Glomerular endothelial cell (primary cell): ENCODE measurements around the gene RNU7-1. TPM values are rescaled to one million over a fixed set of nuclear protein-coding genes. Genes with fewer than 3 reads are reported as not detected.
A peak's percentile ranks its signal among the peaks of the same experiment; 100 is the strongest.

ENCODE experiments used
- DNase-seq: peaks from one replicate; pipeline ENCODE4 v3.0.0-alpha.2; 2011; ENCODE audit warnings: low read depth, low spot score; ENCODE audit errors: extremely low read depth
- total RNA-seq: library from RNA; depleted of rRNA; stranded (reverse); fragments of >200 nt; gene quantifications from 2 replicates; pipeline ENCODE4 v1.2.3, GENCODE V29; 2015

RNU7-1 gene
- total RNA-seq, 1 donor from 2014 or later, result not detected

DNA sequence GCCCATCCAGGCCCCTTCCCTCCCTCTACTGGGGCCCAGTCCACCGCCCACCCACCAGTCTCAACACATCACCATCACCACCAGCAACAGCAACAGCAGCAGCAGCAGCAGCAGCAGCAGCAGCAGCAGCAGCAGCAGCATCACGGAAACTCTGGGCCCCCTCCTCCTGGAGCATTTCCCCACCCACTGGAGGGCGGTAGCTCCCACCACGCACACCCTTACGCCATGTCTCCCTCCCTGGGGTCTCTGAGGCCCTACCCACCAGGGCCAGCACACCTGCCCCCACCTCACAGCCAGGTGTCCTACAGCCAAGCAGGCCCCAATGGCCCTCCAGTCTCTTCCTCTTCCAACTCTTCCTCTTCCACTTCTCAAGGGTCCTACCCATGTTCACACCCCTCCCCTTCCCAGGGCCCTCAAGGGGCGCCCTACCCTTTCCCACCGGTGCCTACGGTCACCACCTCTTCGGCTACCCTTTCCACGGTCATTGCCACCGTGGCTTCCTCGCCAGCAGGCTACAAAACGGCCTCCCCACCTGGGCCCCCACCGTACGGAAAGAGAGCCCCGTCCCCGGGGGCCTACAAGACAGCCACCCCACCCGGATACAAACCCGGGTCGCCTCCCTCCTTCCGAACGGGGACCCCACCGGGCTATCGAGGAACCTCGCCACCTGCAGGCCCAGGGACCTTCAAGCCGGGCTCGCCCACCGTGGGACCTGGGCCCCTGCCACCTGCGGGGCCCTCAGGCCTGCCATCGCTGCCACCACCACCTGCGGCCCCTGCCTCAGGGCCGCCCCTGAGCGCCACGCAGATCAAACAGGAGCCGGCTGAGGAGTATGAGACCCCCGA lies 6.8 kb upstream of the RNU7-1 start:
- no peak for DNase-seq

DNA sequence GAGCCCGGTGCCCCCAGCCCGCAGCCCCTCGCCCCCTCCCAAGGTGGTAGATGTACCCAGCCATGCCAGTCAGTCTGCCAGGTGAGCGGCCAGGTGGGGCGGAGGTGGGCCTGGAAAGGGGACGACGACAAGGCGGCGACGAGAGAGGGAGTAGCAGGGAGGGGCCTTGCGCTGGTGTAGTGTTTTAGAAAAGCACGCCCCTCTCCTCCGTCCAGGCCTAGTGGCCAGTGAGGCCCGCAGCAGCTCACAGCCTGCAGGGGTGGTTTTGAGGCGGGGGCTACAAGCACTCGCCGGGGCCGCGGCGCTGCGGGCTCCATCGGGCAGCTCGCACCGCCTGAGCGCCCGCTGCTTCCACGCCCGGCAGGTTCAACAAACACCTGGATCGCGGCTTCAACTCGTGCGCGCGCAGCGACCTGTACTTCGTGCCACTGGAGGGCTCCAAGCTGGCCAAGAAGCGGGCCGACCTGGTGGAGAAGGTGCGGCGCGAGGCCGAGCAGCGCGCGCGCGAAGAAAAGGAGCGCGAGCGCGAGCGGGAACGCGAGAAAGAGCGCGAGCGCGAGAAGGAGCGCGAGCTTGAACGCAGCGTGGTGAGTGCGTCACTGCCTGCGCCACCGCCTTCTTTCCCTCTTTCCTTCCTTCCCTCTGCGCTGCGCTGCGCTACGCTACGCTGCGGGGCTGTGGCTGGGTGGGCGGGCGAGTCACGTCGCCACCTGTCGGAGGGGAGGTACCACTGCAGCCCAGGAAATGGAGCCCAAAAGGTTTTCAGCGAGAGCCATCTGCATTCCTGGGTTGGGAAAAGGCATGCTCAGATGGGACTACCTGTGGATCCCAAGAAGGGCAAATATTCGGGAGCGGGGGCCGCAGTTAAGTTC lies 5.9 kb upstream of the RNU7-1 start:
- peak; percentile 47 for DNase-seq

DNA sequence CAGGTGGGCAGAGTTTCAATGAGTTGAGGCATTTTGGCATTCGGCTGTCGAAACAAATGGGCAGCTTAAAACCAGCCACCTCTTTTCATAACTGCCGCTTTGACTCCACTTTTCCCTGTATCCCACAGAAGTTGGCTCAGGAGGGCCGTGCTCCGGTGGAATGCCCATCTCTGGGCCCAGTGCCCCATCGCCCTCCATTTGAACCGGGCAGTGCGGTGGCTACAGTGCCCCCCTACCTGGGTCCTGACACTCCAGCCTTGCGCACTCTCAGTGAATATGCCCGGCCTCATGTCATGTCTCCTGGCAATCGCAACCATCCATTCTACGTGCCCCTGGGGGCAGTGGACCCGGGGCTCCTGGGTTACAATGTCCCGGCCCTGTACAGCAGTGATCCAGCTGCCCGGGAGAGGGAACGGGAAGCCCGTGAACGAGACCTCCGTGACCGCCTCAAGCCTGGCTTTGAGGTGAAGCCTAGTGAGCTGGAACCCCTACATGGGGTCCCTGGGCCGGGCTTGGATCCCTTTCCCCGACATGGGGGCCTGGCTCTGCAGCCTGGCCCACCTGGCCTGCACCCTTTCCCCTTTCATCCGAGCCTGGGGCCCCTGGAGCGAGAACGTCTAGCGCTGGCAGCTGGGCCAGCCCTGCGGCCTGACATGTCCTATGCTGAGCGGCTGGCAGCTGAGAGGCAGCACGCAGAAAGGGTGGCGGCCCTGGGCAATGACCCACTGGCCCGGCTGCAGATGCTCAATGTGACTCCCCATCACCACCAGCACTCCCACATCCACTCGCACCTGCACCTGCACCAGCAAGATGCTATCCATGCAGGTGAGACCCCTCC lies 5.0 kb upstream of the RNU7-1 start:
- DNase-seq, result no peak

DNA sequence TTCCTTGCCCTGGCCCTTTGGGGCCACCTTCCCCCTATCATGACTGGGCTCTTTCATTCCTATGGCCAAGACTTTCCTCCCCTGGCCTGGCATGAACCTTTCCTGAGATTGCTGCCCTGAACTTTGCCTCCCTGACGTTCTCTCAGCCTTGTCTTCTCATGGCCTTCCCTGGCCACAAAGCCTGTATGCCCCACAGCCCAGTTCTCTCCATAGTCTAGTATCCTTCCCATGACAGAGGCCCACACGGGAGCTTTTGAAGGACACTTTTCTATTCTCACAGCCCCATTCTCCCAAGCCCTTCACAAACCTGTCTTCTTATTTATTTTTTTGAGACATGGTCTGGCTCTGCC lies 4.5 kb upstream of the RNU7-1 start:
- DNase-seq, result no peak

DNA sequence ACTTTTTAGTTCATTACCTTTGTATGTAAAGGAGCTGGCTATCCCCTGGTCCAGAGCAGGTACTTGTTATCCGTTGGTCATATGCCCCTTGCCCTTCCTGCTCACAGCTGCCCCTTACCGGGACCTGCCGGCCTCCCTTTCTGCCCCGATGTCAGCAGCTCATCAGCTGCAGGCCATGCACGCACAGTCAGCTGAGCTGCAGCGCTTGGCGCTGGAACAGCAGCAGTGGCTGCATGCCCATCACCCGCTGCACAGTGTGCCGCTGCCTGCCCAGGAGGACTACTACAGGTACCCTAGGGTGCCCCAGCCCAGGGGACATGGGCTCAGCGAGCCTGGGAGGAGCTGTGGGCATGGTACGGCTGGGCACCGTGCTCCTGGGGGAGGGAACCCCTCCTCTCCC lies 2.3 kb upstream of the RNU7-1 start:
- DNase-seq, result no peak

DNA sequence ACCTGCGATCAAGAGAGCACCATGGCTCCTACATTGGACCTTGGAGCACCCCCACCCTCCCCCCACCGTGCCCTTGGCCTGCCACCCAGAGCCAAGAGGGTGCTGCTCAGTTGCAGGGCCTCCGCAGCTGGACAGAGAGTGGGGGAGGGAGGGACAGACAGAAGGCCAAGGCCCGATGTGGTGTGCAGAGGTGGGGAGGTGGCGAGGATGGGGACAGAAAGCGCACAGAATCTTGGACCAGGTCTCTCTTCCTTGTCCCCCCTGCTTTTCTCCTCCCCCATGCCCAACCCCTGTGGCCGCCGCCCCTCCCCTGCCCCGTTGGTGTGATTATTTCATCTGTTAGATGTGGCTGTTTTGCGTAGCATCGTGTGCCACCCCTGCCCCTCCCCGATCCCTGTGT lies 1.8 kb upstream of the RNU7-1 start:
- no peak for DNase-seq

DNA sequence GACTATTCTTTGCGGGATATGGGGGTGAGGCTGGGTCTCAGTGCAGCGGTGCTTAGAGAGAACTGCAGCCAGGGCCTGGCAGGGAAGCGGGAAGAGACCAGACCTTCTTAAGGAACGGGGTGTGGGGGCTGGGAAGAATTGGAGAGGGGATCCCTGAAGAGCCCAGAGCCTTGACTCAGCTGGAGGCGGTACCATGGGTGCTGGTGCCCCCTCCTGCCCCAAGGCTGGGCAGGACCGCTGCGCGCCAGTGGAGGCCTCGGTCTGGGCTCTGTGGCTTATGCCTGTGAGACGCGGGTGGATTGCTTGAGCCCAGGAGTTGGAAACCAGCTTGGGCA lies 1.3 kb upstream of the RNU7-1 start:
- DNase-seq, result no peak

DNA sequence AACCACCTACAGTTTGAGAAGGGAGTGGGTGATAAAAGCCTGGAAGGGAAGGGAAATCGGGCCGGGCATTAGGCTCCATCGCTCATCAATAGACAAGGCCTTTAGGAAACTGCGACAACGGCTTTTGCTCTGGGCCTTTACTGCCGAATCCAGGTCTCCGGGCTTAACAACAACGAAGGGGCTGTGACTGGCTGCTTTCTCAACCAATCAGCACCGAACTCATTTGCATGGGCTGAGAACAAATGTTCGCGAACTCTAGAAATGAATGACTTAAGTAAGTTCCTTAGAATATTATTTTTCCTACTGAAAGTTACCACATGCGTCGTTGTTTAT lies 261 bp upstream of the RNU7-1 start:
- DNase-seq, result no peak

DNA sequence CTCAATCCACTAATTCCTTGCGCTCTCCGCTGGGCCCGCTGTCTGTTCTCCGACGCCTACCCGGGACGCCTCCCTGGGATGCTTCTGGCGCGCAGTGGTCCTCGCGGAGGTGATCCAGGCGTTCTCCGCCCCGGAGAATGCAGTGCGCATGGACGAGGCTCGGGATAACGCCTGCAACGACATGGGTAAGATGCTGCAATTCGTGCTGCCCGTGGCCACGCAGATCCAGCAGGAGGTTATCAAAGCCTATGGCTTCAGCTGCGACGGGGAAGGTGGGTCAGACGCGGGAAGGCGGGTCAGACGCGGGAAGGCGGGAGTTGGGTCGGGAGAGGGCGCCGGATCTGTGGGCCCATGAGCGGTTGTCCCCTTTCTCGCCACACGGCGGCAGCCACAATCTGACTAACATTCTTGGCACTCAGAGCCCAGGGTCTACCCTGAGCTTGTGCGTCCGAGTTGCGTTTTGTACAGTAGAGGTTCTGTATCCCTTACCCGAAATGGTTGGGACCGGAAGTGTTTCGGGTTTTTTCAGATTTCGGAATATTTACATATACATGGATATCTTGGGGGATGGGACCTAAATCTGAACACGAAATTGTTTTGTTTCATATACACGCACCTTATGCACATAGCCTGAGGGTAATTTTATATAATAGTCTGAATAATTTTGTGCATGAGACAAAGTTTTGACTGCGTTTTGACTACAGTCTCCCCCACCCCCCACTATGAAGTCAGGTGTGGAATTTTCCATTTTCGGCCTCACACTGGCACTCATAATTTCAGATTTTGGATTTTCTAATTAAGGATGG lies 968 bp downstream of the RNU7-1 start:
- DNase-seq, result peak; percentile 70

DNA sequence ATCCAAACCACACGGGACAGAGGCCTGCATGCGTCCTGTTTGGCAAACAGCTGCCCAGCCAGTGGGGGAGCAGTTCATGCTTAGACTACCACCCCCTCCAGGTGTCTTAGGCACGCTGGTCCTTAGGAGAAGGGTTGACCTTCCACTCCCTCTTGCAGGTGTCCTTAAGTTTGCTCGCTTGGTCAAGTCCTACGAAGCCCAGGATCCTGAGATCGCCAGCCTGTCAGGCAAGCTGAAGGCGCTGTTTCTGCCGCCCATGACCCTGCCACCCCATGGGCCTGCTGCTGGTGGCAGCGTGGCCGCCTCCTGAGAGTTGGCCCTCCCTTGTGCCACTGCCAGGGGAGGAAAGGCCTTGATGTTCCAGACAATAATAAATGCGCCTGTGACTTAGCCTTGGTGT lies 2.0 kb downstream of the RNU7-1 start:
- DNase-seq, result no peak

DNA sequence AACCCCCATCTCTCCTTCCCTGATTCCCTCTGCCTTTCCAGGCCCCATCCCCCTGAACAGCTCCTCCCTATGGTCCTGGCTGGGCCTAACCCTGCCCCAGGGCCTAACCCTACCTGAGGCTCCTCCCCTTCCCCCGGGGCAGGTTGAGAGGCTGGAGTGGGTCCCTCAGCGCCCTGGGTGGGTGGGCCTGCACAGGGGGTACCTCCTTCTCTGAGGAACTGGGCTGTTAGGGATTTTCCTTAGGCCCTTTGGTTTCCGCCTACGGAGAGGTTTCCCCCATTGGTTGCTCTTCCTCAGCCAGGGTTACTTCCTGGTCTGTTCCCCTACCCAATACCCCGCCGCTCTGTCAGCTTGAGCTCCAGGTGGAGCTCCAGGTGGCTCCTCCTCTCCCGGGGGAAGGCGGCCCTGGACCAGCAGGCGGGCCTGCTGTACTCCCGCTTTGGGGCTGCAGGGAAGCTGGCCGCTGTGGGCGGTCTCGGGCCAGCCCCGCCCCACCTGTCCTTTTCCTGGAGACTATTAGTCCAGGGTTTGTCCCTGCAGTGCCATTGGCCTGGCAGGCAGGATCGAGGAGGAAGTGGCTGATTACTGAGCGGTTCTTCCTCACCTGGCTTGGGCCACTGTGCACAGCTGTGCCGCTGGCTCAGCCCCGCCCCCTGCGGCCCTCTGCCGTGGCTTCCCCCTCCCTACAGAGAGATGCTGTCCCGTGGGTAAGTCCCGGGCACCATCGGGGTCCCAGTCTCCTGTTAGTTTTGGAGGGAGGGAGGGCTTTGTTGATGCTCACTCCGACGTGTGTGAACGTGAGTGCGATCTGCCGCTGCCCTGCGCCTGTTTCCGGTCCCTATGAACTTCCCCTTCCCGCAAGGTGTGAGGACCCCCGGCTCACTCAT lies 2.7 kb downstream of the RNU7-1 start:
- no peak for DNase-seq

DNA sequence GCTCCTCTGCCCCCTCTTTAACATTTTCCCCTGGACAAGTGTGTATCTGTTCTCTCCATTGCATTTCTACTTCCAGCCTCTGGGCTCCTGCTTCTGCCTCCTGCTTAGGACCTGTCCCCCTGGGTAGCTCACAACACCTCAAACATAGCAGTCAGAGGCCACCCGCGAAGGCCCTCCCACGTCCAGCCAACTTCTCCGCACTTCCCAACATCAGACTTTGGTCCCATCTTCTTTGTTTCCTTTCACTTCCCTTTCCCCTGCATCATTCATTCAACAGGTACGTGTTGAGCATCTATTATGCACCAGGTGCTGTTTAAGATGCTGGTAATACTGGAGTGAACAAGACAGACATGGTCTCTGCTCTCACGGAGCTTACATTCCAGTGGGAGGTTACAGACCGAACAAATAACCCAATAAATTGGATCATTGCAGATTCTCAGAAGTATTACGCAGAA lies 3.3 kb downstream of the RNU7-1 start:
- no peak for DNase-seq

DNA sequence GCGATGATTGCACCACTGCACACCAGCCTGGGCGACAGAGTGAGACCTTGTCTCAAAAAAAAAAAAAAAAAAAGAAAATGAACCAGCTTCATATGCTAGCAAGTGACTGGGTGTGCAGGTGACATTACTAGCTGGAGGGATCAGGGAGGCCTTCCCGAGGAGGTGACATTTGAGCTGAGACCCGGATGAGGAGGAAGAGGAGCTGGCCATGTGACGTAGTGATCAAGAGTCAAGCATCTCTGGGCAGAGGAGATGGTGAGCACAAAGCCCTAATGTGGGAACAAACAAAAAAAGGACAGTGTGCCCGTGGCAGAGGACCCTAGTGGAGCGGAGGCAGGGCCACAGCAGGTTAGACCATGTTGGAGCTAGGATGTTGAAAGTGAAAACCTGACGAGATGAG lies 4.0 kb downstream of the RNU7-1 start:
- DNase-seq, result no peak

DNA sequence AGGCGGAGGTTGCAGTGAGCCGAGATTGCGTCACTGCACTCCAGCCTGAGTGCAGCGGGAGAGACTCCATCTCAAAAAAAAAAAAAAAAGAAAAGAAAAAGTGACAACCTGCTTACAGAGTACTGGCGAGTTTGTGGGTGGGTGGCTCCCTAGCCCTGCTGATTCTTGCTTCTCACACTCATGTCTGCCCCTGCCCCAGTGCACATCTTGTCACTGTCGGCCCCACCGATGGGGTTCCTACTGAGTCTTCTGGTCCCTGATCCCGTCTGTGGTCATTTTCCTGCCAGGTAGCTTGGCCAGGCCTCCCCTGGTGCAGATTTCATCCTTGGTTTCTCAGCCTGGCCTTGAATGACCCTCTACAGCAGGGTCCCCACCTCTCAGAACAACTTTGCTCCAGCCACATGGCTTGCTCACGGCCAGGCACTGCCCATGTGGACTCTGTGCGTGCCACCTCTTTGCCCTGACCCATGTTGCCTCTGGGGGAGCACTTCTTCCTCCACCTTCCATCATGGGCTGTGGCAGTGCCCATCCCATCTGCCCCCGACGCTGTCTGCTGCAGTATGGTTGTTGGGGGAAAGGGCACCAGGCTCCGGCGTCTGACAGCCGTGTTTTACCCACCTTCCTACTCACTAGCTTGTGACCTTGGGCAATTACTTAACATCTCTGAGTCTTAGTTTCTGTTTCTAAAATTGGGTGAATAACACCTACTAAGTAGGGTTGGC lies 5.4 kb downstream of the RNU7-1 start:
- DNase-seq, result no peak

DNA sequence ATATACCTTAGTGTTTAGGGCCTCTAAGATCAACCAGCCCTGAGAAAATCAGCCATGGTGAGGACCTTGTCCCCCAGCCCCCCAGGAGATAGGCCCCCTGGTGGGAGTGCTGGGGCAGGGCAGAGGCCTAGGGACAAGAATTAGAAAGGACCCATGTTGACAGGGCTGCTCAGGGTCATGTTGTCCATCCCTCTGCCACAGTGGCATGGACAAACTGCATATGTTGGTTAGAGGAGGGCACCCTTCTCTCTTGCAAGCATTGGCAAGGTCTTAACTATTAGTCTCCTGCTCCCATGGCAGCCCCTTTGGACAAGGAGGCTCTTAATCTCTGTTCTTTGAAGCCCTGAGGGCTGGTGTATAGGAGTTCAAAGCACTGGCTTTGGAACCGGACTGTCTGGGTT lies 6.8 kb downstream of the RNU7-1 start:
- no peak for DNase-seq

DNA sequence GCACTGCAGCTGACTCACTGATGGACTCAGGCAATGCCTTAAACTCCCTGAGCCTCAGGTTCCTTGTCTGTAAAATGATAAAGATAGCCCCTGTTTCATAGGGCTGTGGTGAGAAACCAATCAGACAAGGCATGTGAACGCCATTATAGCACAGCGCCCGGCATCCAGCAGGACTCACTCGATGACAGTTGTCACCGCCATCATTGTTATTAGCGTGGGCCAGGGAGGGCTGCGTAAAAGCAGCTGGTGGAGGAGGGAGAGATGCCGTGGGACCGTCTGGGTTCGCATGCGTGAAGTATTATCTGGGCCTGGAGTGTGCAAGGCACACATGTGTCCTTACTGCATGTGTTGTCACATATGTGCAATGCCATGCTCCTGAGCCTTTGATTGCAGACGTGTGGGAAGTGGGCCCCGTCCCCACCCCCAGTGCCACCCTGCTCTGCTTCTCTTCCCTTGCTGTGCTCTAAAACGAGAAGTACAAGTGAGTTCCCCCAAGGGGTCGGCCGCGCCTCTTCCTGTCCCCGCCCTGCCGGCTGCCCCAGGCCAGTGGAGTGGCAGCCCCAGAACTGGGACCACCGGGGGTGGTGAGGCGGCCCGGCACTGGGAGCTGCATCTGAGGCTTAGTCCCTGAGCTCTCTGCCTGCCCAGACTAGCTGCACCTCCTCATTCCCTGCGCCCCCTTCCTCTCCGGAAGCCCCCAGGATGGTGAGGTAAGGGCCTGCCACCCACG lies 7.4 kb downstream of the RNU7-1 start, which contains the start of gene PTPN6:
Gene PTPN6 (plus strand): TSS at position 546 of the 730 bp plus-strand sequence. CDS start 157 bp downstream, at position 703.
- DNase-seq, result no peak

DNA sequence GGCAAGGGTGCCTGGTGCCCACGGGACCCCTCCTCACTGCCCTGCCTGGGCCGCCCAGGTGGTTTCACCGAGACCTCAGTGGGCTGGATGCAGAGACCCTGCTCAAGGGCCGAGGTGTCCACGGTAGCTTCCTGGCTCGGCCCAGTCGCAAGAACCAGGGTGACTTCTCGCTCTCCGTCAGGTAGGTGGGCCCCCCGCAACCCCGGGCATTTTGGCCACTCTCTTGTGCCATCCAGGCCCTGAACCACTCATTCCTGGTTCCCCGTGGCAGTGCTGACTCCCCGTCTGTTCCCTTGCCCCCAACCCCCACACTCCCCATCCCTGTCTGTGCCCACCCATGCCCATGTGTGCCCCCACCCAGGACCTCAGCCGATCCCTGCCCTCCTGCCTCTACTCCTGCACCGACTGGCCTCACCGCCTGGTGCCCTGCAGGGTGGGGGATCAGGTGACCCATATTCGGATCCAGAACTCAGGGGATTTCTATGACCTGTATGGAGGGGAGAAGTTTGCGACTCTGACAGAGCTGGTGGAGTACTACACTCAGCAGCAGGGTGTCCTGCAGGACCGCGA lies 8.0 kb downstream of the RNU7-1 start:
- DNase-seq, result no peak
